T-helper 17 cell (primary cell): ENCODE data around the gene POR. TPM values are rescaled to one million over a fixed set of nuclear protein-coding genes. Genes with fewer than 3 reads are reported as not detected.

ENCODE experiments used
- ATAC-seq: fragments of 150-1000 bp; cut with Tn5 transposase; 2 replicates; pipeline ENCODE4 v1.10.0; 2021; ENCODE audit warnings: mild to moderate bottlenecking, moderate library complexity
- DNase-seq, 3 donors: peaks; one replicate each; pipeline versions ENCODE4 v3.0.0 to v3.0.0-alpha.2; 2020 to 2021
- H3K9me3 ChIP-seq: one replicate; pipeline ENCODE4 v1.7.0; 2013; ENCODE audit warnings: low read length, mild to moderate bottlenecking; ENCODE audit not compliant: control insufficient read depth, poor library complexity, severe bottlenecking
- H3K27ac Mint-ChIP-seq: one replicate; pipeline ENCODE4 v1.8.0; 2022; ENCODE audit warnings: mild to moderate bottlenecking, moderate library complexity, mixed read lengths
- H3K27me3 Mint-ChIP-seq: one replicate; pipeline ENCODE4 v1.8.0; 2022; ENCODE audit warnings: mixed read lengths
- H3K36me3 Mint-ChIP-seq: one replicate; pipeline ENCODE4 v1.8.0; 2022; ENCODE audit warnings: low read depth, mixed read lengths
- H3K4me1 Mint-ChIP-seq: one replicate; pipeline ENCODE4 v1.8.0; 2022; ENCODE audit warnings: mild to moderate bottlenecking, mixed read lengths
- H3K4me3 Mint-ChIP-seq: one replicate; pipeline ENCODE4 v1.8.0; 2022; ENCODE audit warnings: mild to moderate bottlenecking, moderate library complexity, mixed read lengths
- total RNA-seq, 4 donors: library from RNA in 2 of 4; stranded (reverse) in 2 of 4; gene quantifications; one replicate each; pipeline ENCODE4 v1.2.3 and lab custom pipeline; 2022 to 2026

Gene POR
- total RNA-seq, 2 donors from 2014 or later, result 48.7 to 51.0 TPM

- H3K4me1 Mint-ChIP-seq, result peaks cover 11% of the 10 kb centered on the region
- DNase-seq, result no peak
Measured at GRCh38 chr7:75969704-75970498, 54.9 kb downstream of the POR start.

GRCh38 chr7:75971309-75971960 lies 56.5 kb downstream of the POR start:
- ATAC-seq, result no peak
- Mint-ChIP-seq H3K4me3 (no peak overlapping the region), H3K36me3 (peaks cover 9% of the 10 kb centered on the region), H3K27ac (peak overlapping the region; percentile 80), H3K4me1 (peaks cover 8% of the 10 kb centered on the region), H3K27me3 (no peaks in the 10 kb centered on the region)
- DNase-seq, result no peak
- no peaks in the 10 kb centered on the region for H3K9me3 ChIP-seq

More at GRCh38 chr7:75969704-75970498, 54.9 kb downstream of the POR start:
- no peak for ATAC-seq
- H3K27me3 Mint-ChIP-seq, result no peaks in the 10 kb centered on the region
- H3K27ac Mint-ChIP-seq, result no peak overlapping the region
- peak overlapping the region; percentile 31 for H3K4me3 Mint-ChIP-seq
- H3K36me3 Mint-ChIP-seq, result peaks cover 9% of the 10 kb centered on the region
- H3K9me3 ChIP-seq, result no peaks in the 10 kb centered on the region

- DNase-seq (no peak), ATAC-seq (no peak)
- H3K36me3 Mint-ChIP-seq, result peaks cover 9% of the 10 kb centered on the region
- no peaks in the 10 kb centered on the region for H3K27me3 Mint-ChIP-seq
- H3K4me1 Mint-ChIP-seq, result peaks cover 8% of the 10 kb centered on the region
- H3K9me3 ChIP-seq, result no peaks in the 10 kb centered on the region
- peak overlapping the region; percentile 80 for H3K27ac Mint-ChIP-seq
- no peak overlapping the region for H3K4me3 Mint-ChIP-seq
Measured at GRCh38 chr7:75971961-75972763, 57.2 kb downstream of the POR start.

- no peak for ATAC-seq
- H3K27me3 Mint-ChIP-seq, result no peaks in the 10 kb centered on the region
- no peak for DNase-seq
- H3K4me3 Mint-ChIP-seq, result no peak overlapping the region
- no peaks in the 10 kb centered on the region for H3K4me1 Mint-ChIP-seq
- H3K27ac Mint-ChIP-seq, result no peak overlapping the region
- H3K36me3 Mint-ChIP-seq, result peaks cover 2% of the 10 kb centered on the region
- no peaks in the 10 kb centered on the region for H3K9me3 ChIP-seq
Measured at GRCh38 chr7:75977743-75978142, 62.8 kb downstream of the POR start.

- H3K27ac Mint-ChIP-seq, result peak overlapping the region; percentile 43
- H3K9me3 ChIP-seq, result no peaks in the 10 kb centered on the region
- no peaks in the 10 kb centered on the region for H3K36me3 Mint-ChIP-seq
- H3K27me3 Mint-ChIP-seq, result no peaks in the 10 kb centered on the region
- DNase-seq (no peak), ATAC-seq (no peak)
- H3K4me1 Mint-ChIP-seq, result no peaks in the 10 kb centered on the region
- no peak overlapping the region for H3K4me3 Mint-ChIP-seq
Measured at GRCh38 chr7:75979759-75980429, 64.9 kb downstream of the POR start.

- DNase-seq (no peak), ATAC-seq (no peak)
- H3K9me3 ChIP-seq, result no peaks in the 10 kb centered on the region
- Mint-ChIP-seq H3K4me1 (no peaks in the 10 kb centered on the region), H3K36me3 (no peaks in the 10 kb centered on the region), H3K27ac (peak overlapping the region; percentile 43), H3K27me3 (no peaks in the 10 kb centered on the region), H3K4me3 (no peak overlapping the region)
Measured at GRCh38 chr7:75980430-75981202, 65.7 kb downstream of the POR start.

- DNase-seq, result no peak
- Mint-ChIP-seq H3K36me3 (no peaks in the 10 kb centered on the region), H3K4me1 (no peaks in the 10 kb centered on the region), H3K27me3 (no peaks in the 10 kb centered on the region), H3K4me3 (no peak overlapping the region), H3K27ac (no peak overlapping the region)
- no peaks in the 10 kb centered on the region for H3K9me3 ChIP-seq
- no peak for ATAC-seq
Measured at GRCh38 chr7:75981203-75981452, 66.2 kb downstream of the POR start.

GRCh38 chr7:75981453-75982305 lies 66.7 kb downstream of the POR start:
- Mint-ChIP-seq H3K4me1 (no peaks in the 10 kb centered on the region), H3K27ac (no peak overlapping the region), H3K27me3 (no peaks in the 10 kb centered on the region), H3K36me3 (no peaks in the 10 kb centered on the region), H3K4me3 (no peak overlapping the region)
- H3K9me3 ChIP-seq, result no peaks in the 10 kb centered on the region
- ATAC-seq (no peak), DNase-seq (no peak)

GRCh38 chr7:75982306-75983064 lies 67.5 kb downstream of the POR start:
- Mint-ChIP-seq H3K36me3 (no peaks in the 10 kb centered on the region), H3K27me3 (no peaks in the 10 kb centered on the region), H3K4me1 (peaks cover 3% of the 10 kb centered on the region), H3K27ac (no peak overlapping the region), H3K4me3 (no peak overlapping the region)
- no peak for DNase-seq
- H3K9me3 ChIP-seq, result no peaks in the 10 kb centered on the region
- no peak for ATAC-seq

- Mint-ChIP-seq H3K4me1 (peaks cover 6% of the 10 kb centered on the region), H3K27ac (no peak overlapping the region), H3K36me3 (no peaks in the 10 kb centered on the region), H3K27me3 (no peaks in the 10 kb centered on the region), H3K4me3 (no peak overlapping the region)
- H3K9me3 ChIP-seq, result no peaks in the 10 kb centered on the region
- no peak for DNase-seq
- ATAC-seq, result no peak
Measured at GRCh38 chr7:75983471-75984129, 68.6 kb downstream of the POR start.
